HL-60 (cell line): ENCODE data around the gene S100A3.
A peak's percentile ranks its signal among the peaks of the same experiment; 100 is the strongest.
"Not testable (repeated sequence)": the region's sequence is repeated elsewhere in the genome, so short reads cannot be mapped to it uniquely, and the experiment has no call there.

ENCODE experiments used
- DNase-seq, 2 experiments: peaks; one replicate each; pipeline ENCODE4 v3.0.0-alpha.2; 2010 to 2020; ENCODE audit warnings: low read depth in 1 of 2, low spot score in 1 of 2
- H3K27ac ChIP-seq: fragments of 250-450 bp; sonication (Bioruptor Pico); replicated peaks from 2 replicates; pipeline ENCODE4 v1.5.1; 2020; ENCODE audit warnings: mild to moderate bottlenecking, moderate library complexity
- H3K27me3 ChIP-seq: fragments of 250-450 bp; sonication (Bioruptor Pico); 2 replicates; pipeline ENCODE4 v1.5.1; 2021; ENCODE audit warnings: mild to moderate bottlenecking, moderate library complexity; ENCODE audit not compliant: insufficient read depth, poor library complexity, severe bottlenecking
- H3K4me3 ChIP-seq: replicated peaks from 2 replicates; pipeline ENCODE4 v1.5.1; 2011; ENCODE audit warnings: mild to moderate bottlenecking, control low read depth, low read length; ENCODE audit not compliant: insufficient read depth
- CTCF ChIP-seq: IDR thresholded peaks from one replicate; pipeline ENCODE4 v1.5.1; 2011; ENCODE audit warnings: low read length, control low read depth, inconsistent platforms; ENCODE audit not compliant: insufficient read depth
- GABPA ChIP-seq: IDR thresholded peaks from 2 replicates; pipeline ENCODE4 v1.6.1; 2012; ENCODE audit warnings: low read depth
- POLR2AphosphoS5 ChIP-seq: IDR thresholded peaks from 2 replicates; pipeline ENCODE4 v1.6.1; 2012; ENCODE audit warnings: low read depth
- REST ChIP-seq: IDR thresholded peaks from 2 replicates; pipeline ENCODE4 v1.6.1; 2012; ENCODE audit warnings: low read depth; ENCODE audit not compliant: insufficient replicate concordance
- SPI1 ChIP-seq: IDR thresholded peaks from 2 replicates; pipeline ENCODE4 v1.6.1; 2012; ENCODE audit warnings: low read depth, mild to moderate bottlenecking, borderline replicate concordance

Gene S100A3

DNA sequence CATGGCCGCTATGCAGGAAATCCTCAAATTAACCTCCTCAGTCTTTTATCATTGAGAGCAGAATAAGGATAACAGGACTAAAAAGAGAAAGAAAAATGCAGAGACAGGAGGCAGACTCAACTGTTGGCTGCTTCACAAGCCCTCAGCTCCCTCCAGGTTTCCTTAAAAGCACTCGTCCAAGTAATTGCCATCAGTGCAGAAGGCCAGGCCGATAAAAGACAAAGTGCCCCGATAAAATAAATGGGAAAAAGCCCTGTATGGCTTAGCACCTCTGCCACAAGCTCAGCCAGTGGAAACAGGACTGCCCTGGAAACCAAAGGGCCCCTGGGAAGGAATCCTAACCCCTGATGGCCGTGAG lies 21.4 kb downstream of the S100A3 start:
- DNase-seq, result no peak
- Histone ChIP-seq H3K27ac (no peak overlapping the region), H3K27me3 (no peaks in the 10 kb centered on the region), H3K4me3 (no peak overlapping the region)
- TF ChIP-seq GABPA (no peak), SPI1 (no peak), CTCF (no peak), POLR2AphosphoS5 (no peak), REST (no peak)

GRCh38 chr1:153527023-153527682 lies 21.9 kb downstream of the S100A3 start:
- Histone ChIP-seq H3K27me3 (no peaks in the 10 kb centered on the region), H3K4me3 (no peak overlapping the region), H3K27ac (no peak overlapping the region)
- TF ChIP-seq REST (no peak), POLR2AphosphoS5 (no peak), CTCF (no peak), SPI1 (no peak)
- no peak for DNase-seq

GRCh38 chr1:153526132-153526543 lies 22.9 kb downstream of the S100A3 start:
- H3K27ac ChIP-seq, result no peak overlapping the region
- H3K4me3 ChIP-seq, result no peak overlapping the region
- DNase-seq, result no peak
- no peaks in the 10 kb centered on the region for H3K27me3 ChIP-seq
- no peak for TF ChIP-seq CTCF
- no peak for TF ChIP-seq POLR2AphosphoS5
- TF ChIP-seq SPI1, result peak; percentile 15; the same call in 1 of the 2 replicates

DNA sequence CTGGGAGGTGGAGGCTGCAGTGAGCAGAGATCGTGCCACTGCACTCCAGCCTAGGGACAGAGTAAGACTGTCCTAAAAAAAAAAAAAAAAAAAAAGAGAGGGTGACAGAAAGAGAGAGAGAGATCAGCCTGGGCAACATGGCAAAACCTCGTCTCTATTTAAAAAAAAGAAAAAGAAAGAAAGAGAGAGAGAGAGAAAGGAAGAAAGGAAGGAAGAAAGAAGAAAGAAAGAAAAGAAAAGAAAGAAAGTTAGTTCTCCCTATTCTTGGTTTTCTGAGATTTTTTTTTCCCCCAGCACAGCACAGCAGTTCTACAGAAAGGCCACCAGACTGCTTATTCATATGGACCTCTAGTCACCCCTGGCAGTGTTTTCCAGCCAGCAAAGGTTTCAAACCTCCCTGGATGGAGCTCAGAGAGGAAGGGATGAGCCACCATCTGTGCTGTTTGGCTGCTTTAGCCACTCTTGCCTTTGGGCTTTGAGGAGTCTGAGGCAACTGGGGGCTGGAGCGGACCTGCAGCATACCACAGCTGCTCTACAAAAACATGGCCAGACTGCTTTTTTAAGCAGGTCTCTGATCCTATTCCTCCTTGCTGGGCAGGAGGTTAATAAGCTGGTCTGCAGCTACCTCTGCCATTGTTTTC lies 23.9 kb downstream of the S100A3 start:
- TF ChIP-seq SPI1 (no peak), CTCF (no peak), GABPA (no peak)
- no peak overlapping the region for H3K27ac ChIP-seq

GRCh38 chr1:153522353-153523048 lies 26.6 kb downstream of the S100A3 start:
- not testable (repeated sequence) for H3K4me3 ChIP-seq, H3K27ac ChIP-seq, DNase-seq, H3K27me3 ChIP-seq

More for the DNA sequence above, 23.9 kb downstream of the S100A3 start:
- Histone ChIP-seq H3K27me3 (no peaks in the 10 kb centered on the region), H3K4me3 (no peak overlapping the region)
- no peak for DNase-seq

GRCh38 chr1:153521808-153522207 lies 27.2 kb downstream of the S100A3 start:
- H3K4me3 ChIP-seq, DNase-seq, H3K27me3 ChIP-seq, H3K27ac ChIP-seq: not testable (repeated sequence)
